ENCODE measurements around the gene ETV6. TPM values are rescaled to one million over a fixed set of nuclear protein-coding genes. Genes with fewer than 3 reads are reported as not detected.

The ETV6 gene
- total RNA-seq, 2 experiments from 2014 or later: 17.1 to 19.3 TPM

DNA sequence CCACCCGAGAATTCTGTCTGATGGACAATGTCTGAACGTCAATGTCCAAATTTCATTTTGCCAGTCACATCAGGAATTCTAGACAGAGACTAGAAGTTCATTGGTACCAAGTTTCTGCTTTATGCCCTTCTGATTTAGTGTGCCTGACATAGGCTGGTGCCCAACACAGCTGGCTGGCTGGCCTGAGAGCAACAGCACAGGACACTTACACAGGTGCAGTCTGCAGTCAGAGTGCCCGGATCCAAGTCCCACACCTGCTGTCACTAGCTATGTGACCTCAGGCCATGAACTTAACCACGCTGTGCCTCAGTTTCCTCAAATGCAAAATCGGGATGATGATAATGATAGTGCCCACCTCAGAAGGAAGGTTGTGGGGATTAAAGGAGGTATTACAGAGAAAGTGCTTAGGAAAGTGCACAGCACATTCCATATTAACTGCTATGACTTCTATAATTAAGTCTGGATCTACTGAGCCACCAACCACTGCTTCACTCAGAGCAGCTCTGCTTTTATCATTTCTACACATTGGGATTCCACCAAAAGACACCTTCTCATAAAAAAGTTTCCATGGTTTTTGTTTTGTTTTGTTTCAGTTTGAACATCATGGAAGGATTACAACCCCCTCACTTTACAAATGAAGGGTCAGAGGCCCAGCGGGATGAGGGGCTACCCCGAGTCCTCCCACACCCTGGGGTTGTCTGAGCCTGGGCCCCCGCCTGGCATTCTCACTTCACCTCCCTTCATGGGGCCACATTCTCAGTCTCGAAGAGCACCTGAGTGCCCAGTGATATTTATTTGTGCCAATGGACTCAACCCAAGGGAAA lies 252.4 kb downstream of the ETV6 start:
- Histone ChIP-seq H3K27ac (ENCODE audit: low read depth, low read length, poor library complexity, severe bottlenecking) (no peak overlapping the region), H3K9me2 (ENCODE audit: insufficient read depth, low read length) (no peaks in the 10 kb centered on the region), H3K79me2 (ENCODE audit: insufficient read depth, low read depth, low read length) (no peaks in the 10 kb centered on the region), H3K4me1 (ENCODE audit: insufficient read depth, low read length, poor library complexity, severe bottlenecking) (peaks cover 16% of the 10 kb centered on the region), H3K4me3 (ENCODE audit: low read depth, low read length, poor library complexity, severe bottlenecking) (no peak overlapping the region), H3K4me2 (ENCODE audit: low read length) (no peak overlapping the region), H4K20me1 (ENCODE audit: insufficient read depth, low read length) (no peaks in the 10 kb centered on the region), H3K9me3 (ENCODE audit: low read length) (peaks cover 2% of the 10 kb centered on the region; the same call in 1 of the 2 replicates), H2AFZ (ENCODE audit: low read length) (no peak overlapping the region), H3K36me3 (ENCODE audit: insufficient read depth, low read length) (no peaks in the 10 kb centered on the region)
- ChIA-PET CTCF (ENCODE audit: unreplicated experiment) (no interaction called here), POLR2A (interaction anchor here (0.6 to 1.4 kb wide), 3 partner anchors 10 to 27 kb away, joined by 3 to 8 read pairs (median 4); no protein-coding TSS in a partner anchor)
- no peak for DNase-seq (ENCODE audit: low spot score)
- no TSS peak for BruUV-seq (replicated peaks)
- intact Hi-C loops (cut with micrococcal nuclease; ENCODE audit: unreplicated experiment): no loop called here
- TF ChIP-seq, protein P1, sequence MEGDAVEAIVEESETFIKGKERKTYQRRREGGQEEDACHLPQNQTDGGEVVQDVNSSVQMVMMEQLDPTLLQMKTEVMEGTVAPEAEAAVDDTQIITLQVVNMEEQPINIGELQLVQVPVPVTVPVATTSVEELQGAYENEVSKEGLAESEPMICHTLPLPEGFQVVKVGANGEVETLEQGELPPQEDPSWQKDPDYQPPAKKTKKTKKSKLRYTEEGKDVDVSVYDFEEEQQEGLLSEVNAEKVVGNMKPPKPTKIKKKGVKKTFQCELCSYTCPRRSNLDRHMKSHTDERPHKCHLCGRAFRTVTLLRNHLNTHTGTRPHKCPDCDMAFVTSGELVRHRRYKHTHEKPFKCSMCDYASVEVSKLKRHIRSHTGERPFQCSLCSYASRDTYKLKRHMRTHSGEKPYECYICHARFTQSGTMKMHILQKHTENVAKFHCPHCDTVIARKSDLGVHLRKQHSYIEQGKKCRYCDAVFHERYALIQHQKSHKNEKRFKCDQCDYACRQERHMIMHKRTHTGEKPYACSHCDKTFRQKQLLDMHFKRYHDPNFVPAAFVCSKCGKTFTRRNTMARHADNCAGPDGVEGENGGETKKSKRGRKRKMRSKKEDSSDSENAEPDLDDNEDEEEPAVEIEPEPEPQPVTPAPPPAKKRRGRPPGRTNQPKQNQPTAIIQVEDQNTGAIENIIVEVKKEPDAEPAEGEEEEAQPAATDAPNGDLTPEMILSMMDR (conservative IDR thresholded peaks at IDR 0.05; ENCODE audit: low read length): no peak
- TF ChIP-seq EZH2phosphoT487 (IDR thresholded peaks at IDR 0.05; ENCODE audit: borderline replicate concordance, low read depth, low read length): no peak

DNA sequence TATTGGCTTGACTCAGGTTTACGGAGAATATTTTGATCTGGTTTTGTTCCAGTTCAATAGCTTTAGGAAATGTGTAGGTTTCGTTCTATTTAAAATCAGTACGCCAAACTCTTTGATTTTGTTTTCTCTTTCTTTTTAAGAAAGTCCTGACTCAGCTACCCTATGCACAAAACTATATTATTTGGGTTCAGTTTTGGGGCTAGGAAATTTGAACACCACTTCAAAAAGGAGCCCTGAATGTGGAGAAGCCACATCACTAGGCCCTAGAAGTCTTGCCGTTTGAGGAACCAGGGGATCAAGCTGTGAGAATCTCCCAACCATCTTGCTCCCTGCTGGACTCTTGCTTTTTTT lies 253.0 kb downstream of the ETV6 start:
- DNase-seq (ENCODE audit: low spot score): no peak
- POLR2A ChIA-PET: interaction anchor here (1.4 kb wide), 1 partner anchor 12 kb away, joined by 4 read pairs; no protein-coding TSS in a partner anchor
- H3K4me2 ChIP-seq (ENCODE audit: low read length): no peak overlapping the region
- no peaks in the 10 kb centered on the region for H3K9me2 ChIP-seq (ENCODE audit: insufficient read depth, low read length)
- CTCF ChIA-PET (ENCODE audit: unreplicated experiment): no interaction called here
- H3K4me1 ChIP-seq (ENCODE audit: insufficient read depth, low read length, poor library complexity, severe bottlenecking): peaks cover 10% of the 10 kb centered on the region
- no TSS peak for BruUV-seq (replicated peaks)
- no peaks in the 10 kb centered on the region for H4K20me1 ChIP-seq (ENCODE audit: insufficient read depth, low read length)
- H3K4me3 ChIP-seq (ENCODE audit: low read depth, low read length, poor library complexity, severe bottlenecking): no peak overlapping the region
- H3K36me3 ChIP-seq (ENCODE audit: insufficient read depth, low read length): no peaks in the 10 kb centered on the region
- peaks cover 8% of the 10 kb centered on the region; the same call in 1 of the 2 replicates for H3K9me3 ChIP-seq (ENCODE audit: low read length)
- intact Hi-C loops (cut with micrococcal nuclease; ENCODE audit: unreplicated experiment): no loop called here
- TF ChIP-seq, protein P1 (conservative IDR thresholded peaks at IDR 0.05; ENCODE audit: low read length): no peak
- TF ChIP-seq EZH2phosphoT487 (IDR thresholded peaks at IDR 0.05; ENCODE audit: borderline replicate concordance, low read depth, low read length): no peak
- H3K79me2 ChIP-seq (ENCODE audit: insufficient read depth, low read depth, low read length): no peaks in the 10 kb centered on the region
- H2AFZ ChIP-seq (ENCODE audit: low read length): no peak overlapping the region
- no peak overlapping the region for H3K27ac ChIP-seq (ENCODE audit: low read depth, low read length, poor library complexity, severe bottlenecking)

DNA sequence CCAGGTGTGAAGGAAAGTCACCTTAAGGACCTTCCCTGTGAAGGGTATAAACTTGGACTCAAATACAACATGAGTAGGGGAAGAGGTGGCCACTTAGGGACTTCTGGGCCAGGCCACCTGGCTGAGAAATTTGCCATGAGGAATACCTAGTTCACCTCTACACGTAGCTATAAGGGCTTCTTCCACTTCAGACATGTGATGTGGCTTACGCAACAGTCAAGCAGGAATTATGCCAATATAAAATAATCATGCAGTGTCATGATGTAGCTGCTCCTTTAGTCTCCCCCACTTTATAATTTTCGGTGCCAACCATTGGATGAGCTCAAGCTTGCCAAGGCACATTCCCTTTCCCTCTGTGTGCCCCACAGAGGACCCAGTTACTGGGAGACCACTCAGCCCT lies 254.7 kb downstream of the ETV6 start:
- CTCF ChIA-PET (ENCODE audit: unreplicated experiment): no interaction called here
- intact Hi-C loops (cut with micrococcal nuclease; ENCODE audit: unreplicated experiment): no loop called here
- no TSS peak for BruUV-seq (replicated peaks)

More for the DNA sequence above, 254.7 kb downstream of the ETV6 start:
- Histone ChIP-seq H4K20me1 (ENCODE audit: insufficient read depth, low read length) (no peaks in the 10 kb centered on the region), H3K36me3 (ENCODE audit: insufficient read depth, low read length) (no peaks in the 10 kb centered on the region), H3K4me1 (ENCODE audit: insufficient read depth, low read length, poor library complexity, severe bottlenecking) (no peaks in the 10 kb centered on the region), H3K9me2 (ENCODE audit: insufficient read depth, low read length) (no peaks in the 10 kb centered on the region), H3K4me2 (ENCODE audit: low read length) (no peak overlapping the region), H3K4me3 (ENCODE audit: low read depth, low read length, poor library complexity, severe bottlenecking) (no peak overlapping the region), H2AFZ (ENCODE audit: low read length) (no peak overlapping the region), H3K27ac (ENCODE audit: low read depth, low read length, poor library complexity, severe bottlenecking) (no peak overlapping the region), H3K9me3 (ENCODE audit: low read length) (peaks cover 21% of the 10 kb centered on the region), H3K79me2 (ENCODE audit: insufficient read depth, low read depth, low read length) (no peaks in the 10 kb centered on the region)
- DNase-seq (ENCODE audit: low spot score): no peak
- TF ChIP-seq EZH2phosphoT487 (IDR thresholded peaks at IDR 0.05; ENCODE audit: borderline replicate concordance, low read depth, low read length): no peak
- TF ChIP-seq, protein P1 (conservative IDR thresholded peaks at IDR 0.05; ENCODE audit: low read length): no peak
- POLR2A ChIA-PET: no interaction called here
